HT-29 (cell line): ENCODE data around the gene HS3ST6. TPM values are rescaled to one million over a fixed set of nuclear protein-coding genes. Genes with fewer than 3 reads are reported as not detected.
"Not testable (repeated sequence)": the region's sequence is repeated elsewhere in the genome, so short reads cannot be mapped to it uniquely, and the experiment has no call there.

Experiments
- DNase-seq: peaks from one replicate; pipeline ENCODE4 v3.0.0-alpha.2; 2015; ENCODE audit warnings: low spot score
- small RNA-seq: library from RNA; depleted of rRNA; stranded (forward); fragments of <200 nt; gene quantifications from one replicate; pipeline ENCODE3, GENCODE V24; 2014
- total RNA-seq: library from RNA; depleted of rRNA; stranded (reverse); fragments of >200 nt; shearing (Covaris generic); gene quantifications from 2 replicates; pipeline ENCODE4 v1.2.3, GENCODE V29; 2014; rRNA removed

HS3ST6 gene
- total RNA-seq, 1 experiment from 2014 or later, result not detected

GRCh38 chr16:1877804-1878203 lies 40.4 kb downstream of the HS3ST6 start:
- no peak for DNase-seq

- no peak for DNase-seq
Observed at GRCh38 chr16:1877089-1877488, 41.1 kb downstream of the HS3ST6 start.

- DNase-seq, result no peak
Observed at GRCh38 chr16:1876468-1876867, 41.7 kb downstream of the HS3ST6 start.

- not testable (repeated sequence) for DNase-seq
Observed at GRCh38 chr16:1876066-1876465, 42.1 kb downstream of the HS3ST6 start.

- DNase-seq, result no peak
Observed at GRCh38 chr16:1874854-1875253, 43.4 kb downstream of the HS3ST6 start.

- DNase-seq, result no peak
Observed at GRCh38 chr16:1871974-1872635, 46.1 kb downstream of the HS3ST6 start, which contains the start of gene MEIOB. Gene MEIOB, minus strand, starts transcription at chr16:1872164. Its CDS starts 3,989 bp downstream, at chr16:1868175.

GRCh38 chr16:1870365-1871082 lies 47.7 kb downstream of the HS3ST6 start:
- no peak for DNase-seq

- DNase-seq, result no peak
Observed at GRCh38 chr16:1865902-1866690, 52.1 kb downstream of the HS3ST6 start.

GRCh38 chr16:1863681-1864460 lies 54.3 kb downstream of the HS3ST6 start:
- peak; percentile 53 for DNase-seq

GRCh38 chr16:1862394-1862793 lies 55.8 kb downstream of the HS3ST6 start:
- DNase-seq, result no peak

GRCh38 chr16:1861730-1862129 lies 56.5 kb downstream of the HS3ST6 start:
- DNase-seq, result no peak

Small RNAs within 50 kb of the gene (small RNA-seq; reads per million reads assigned to genes)
- gene SNORA10 (not detected), gene SNORA64 (not detected)

Other genes starting within 250 kb of the HS3ST6 start
- 96.1 and 106 TPM in 2 replicates for gene JPT2, start 240.1 kb downstream of the HS3ST6 start, total RNA-seq
- gene MAPK8IP3, start 212.2 kb downstream of the HS3ST6 start, total RNA-seq, result 91.6 and 120 TPM in 2 replicates
- gene NME3, start 146.9 kb downstream of the HS3ST6 start, total RNA-seq, result 186 and 224 TPM in 2 replicates
- 75.6 and 84.1 TPM in 2 replicates for gene EME2, start 145.6 kb downstream of the HS3ST6 start, total RNA-seq
- gene MRPS34, start 145.3 kb downstream of the HS3ST6 start, total RNA-seq, result 355 and 493 TPM in 2 replicates
- gene SPSB3, start 135.8 kb downstream of the HS3ST6 start, total RNA-seq, result 96.9 and 102 TPM in 2 replicates
- gene NUBP2, start 135.5 kb downstream of the HS3ST6 start, total RNA-seq, result 215 and 217 TPM in 2 replicates
- 0.08 TPM in 1 of 2 replicates, not detected in the other for gene IGFALS, start 124.7 kb downstream of the HS3ST6 start, total RNA-seq
- 81.9 and 85.2 TPM in 2 replicates for gene HAGH, start 91.6 kb downstream of the HS3ST6 start, total RNA-seq
- 85.5 and 92.5 TPM in 2 replicates for gene FAHD1, start 91.2 kb downstream of the HS3ST6 start, total RNA-seq
- not detected in 2 replicates for gene MEIOB, start 46.3 kb downstream of the HS3ST6 start, total RNA-seq
- 31.7 and 35.7 TPM in 2 replicates for gene MSRB1, start 24.8 kb upstream of the HS3ST6 start, total RNA-seq
- gene RPL3L, start 36.3 kb upstream of the HS3ST6 start, total RNA-seq, result not detected in 2 replicates
- gene NDUFB10, start 41.1 kb upstream of the HS3ST6 start, total RNA-seq, result 415 and 426 TPM in 2 replicates
- gene RPS2, start 46.4 kb upstream of the HS3ST6 start, total RNA-seq, result 4,154 and 4,232 TPM in 2 replicates
- not detected in 2 replicates for gene RNF151, start 48.4 kb upstream of the HS3ST6 start, total RNA-seq
- gene TBL3, start 53.6 kb upstream of the HS3ST6 start, total RNA-seq, result 134 and 140 TPM in 2 replicates
- 141 and 161 TPM in 2 replicates for gene NOXO1, start 63.1 kb upstream of the HS3ST6 start, total RNA-seq
- gene GFER, start 65.8 kb upstream of the HS3ST6 start, total RNA-seq, result 51.7 and 70.3 TPM in 2 replicates
- 1.9 and 2.3 TPM in 2 replicates for gene SYNGR3, start 71.6 kb upstream of the HS3ST6 start, total RNA-seq
- 42.9 and 49.0 TPM in 2 replicates for gene ZNF598, start 91.4 kb upstream of the HS3ST6 start, total RNA-seq
- gene NPW, start 101.4 kb upstream of the HS3ST6 start, total RNA-seq, result 0.91 and 2.7 TPM in 2 replicates
- gene NHERF2, start 108.5 kb upstream of the HS3ST6 start, total RNA-seq, result 258 and 259 TPM in 2 replicates
- 157 and 215 TPM in 2 replicates for gene NTHL1, start 129.4 kb upstream of the HS3ST6 start, total RNA-seq
- gene TSC2, start 129.6 kb upstream of the HS3ST6 start, total RNA-seq, result 75.1 and 85.0 TPM in 2 replicates
- gene PKD1, start 217.5 kb upstream of the HS3ST6 start, total RNA-seq, result 72.1 and 74.7 TPM in 2 replicates
- 13.4 and 24.9 TPM in 2 replicates for gene RAB26, start 230.2 kb upstream of the HS3ST6 start, total RNA-seq
- gene TRAF7, start 237.4 kb upstream of the HS3ST6 start, total RNA-seq, result 166 and 170 TPM in 2 replicates